GM19452 (cell line): ENCODE data around the gene GNAS-AS1.

Experiments
- ATAC-seq: cut with Tn5 transposase; IDR thresholded peaks from one replicate; pipeline ENCODE4 v1.9.1; 2021; ENCODE audit not compliant: unreplicated experiment

GNAS-AS1 gene

DNA sequence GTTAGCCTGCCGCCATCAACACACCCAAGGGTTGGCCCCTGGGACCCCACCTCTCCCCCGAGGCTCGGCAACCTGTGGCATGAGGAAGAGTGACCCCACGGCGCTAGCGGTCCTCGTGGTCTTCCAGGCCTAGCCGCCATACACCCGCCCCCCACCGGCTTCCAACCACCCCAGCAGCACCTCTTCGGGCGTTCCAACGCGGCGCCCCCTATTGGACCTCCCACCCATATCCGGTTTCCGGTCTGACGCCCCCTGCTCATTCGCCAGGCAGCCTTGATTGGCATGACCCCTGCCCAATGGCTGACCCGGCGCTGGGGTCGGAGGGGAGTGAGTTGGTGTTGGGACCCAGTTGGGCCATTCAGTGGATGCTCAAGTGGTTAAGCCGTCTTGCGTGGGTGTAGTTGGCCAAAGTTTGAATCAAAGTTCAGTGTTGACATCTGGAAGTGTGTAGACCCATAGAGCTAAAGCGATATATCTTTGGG lies at the start of gene GNAS-AS1:
TSS of gene GNAS-AS1 (minus strand) at position 210 of the 482 bp plus-strand sequence.
- peak; percentile 80 for ATAC-seq

DNA sequence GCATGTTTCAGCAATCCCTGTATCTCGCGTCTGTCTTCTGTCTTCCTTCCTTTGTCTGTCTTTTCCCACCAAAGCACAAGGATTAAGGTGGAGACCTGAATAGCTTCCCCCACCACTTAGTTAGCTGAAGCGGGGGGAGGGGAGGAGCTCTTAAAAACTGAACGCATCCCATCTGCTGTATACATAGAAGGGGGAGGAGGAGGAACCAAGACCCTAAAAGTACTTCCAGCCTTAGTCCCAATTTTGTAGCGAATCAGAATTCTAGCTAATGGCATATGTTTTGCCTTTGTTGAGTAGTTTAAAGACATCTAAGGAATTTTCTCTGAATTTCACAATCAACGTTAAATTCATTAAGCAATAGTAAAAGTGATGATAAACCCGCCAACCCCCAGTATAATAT lies 49.7 kb upstream of the GNAS-AS1 start:
- ATAC-seq: no peak

DNA sequence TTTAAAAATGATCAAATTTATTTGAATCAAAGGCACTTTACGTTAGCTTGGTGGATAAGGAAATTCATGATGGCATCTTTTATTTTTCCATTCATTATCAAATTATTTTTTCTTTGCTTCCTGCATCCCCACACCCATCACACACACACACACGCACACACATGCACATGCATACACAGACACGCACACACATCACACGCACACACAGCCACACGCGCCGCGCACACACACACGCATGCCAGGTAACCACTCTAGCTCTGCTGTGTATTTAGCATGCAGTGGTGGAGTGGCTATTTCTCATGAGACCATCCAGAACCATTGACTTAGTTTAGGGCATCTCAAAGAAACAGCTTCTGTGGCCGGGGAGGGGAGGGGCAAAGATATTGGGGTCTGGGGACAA lies 48.8 kb upstream of the GNAS-AS1 start:
- ATAC-seq: no peak

DNA sequence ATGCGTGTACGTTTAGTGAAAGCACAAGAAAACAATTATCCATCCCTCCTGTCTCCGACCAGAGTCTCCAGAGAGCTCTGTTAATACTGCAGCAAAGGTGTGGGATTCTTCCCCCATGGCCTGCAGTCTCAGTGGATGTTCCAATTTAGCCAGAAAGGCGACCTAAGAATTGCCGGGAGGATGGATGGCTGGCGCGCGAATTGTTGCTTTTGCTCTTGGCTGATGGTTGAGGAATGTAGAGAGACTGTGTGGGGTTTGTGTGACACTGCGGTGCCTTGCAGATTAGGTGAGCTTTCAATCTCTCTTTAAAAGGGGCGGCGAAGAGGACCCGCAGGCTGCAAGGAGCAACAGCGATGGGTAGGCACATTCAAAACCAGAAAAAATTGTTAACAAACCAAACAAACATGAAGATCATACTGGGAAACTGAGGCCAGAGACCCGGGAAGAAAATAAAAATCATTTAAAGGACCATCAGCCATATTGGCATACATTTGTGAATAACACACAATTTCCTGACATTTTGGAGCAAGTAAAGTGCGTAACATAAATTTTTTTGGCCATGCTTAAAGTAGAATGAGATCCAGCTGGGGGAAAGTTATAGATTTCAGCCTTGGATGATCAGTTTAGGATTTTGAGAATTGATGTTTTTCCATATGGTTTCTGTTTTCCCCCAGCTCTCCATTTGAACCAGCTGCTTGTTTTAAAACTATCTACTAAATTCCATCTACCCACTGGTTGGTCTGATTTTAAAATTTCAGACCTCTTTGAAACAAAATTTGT lies 48.1 kb upstream of the GNAS-AS1 start:
- ATAC-seq: no peak

DNA sequence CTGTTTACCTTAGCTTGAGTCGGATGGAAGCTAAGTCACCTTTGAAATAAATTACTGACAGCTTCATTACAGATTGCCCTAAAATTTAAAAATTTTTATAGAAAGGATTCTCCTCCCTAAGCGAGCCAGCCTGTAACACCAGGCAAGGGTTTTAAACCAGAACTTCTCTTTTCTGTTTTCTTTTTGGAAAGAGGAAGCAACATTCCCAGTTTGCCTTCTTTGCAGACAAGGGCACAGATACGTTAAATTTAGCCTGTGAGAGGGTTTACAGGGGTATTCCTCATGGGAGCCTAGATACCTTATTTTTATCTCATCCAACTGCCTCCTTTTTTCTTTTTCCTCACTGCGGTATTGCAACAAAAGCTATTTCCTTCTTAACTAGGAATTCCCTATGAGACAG lies 46.8 kb upstream of the GNAS-AS1 start:
- ATAC-seq: no peak

DNA sequence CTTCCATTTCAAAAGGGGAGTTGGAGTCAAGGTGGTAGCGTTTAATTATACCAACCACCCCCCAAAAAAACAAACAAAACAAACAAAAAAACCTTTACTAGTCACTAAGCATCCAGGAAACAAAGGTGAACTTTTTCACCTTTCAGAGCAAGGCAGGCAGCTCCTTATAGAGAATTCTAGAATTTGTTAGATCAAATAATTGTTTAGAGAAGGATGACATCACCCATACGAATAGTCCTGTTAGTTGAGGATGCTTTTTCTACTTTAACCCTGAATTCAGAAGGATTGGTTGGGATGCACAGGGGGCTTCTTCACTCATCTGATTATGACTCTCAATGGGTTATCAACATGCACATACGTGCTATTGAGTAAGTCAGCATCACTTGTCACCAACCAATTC lies 46.1 kb upstream of the GNAS-AS1 start:
- no peak for ATAC-seq

DNA sequence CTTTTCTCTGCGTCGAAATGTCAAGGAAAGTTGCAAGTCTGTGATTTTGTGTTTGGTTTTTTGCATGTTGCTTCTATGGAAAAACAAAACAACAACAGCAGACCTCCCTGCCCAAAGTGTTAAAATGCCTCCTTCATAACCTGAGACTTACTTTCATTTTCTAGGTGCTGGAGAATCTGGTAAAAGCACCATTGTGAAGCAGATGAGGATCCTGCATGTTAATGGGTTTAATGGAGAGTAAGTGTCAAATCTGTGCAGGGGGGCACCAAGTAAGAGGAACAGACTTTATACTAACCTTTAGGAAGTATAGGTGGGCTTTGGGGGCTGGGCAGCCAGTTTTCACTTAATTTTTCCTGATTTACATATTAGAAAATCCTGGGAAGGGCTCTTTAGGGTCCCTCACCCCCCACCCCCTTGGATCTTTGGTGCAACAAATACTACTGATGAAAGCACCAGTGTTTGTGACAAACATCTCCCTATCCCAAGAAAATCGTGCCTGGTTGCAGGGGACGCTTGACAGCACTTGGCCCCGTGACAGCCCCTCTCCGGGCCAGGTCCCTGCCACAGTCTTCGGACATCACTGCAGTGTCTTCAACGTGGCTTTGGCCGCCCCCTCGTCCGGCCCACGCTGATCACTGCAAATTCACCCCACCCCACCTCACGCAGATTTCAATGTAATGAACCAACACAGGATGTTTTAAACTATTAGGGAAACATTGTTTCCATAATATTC lies 44.9 kb upstream of the GNAS-AS1 start:
- no peak for ATAC-seq

DNA sequence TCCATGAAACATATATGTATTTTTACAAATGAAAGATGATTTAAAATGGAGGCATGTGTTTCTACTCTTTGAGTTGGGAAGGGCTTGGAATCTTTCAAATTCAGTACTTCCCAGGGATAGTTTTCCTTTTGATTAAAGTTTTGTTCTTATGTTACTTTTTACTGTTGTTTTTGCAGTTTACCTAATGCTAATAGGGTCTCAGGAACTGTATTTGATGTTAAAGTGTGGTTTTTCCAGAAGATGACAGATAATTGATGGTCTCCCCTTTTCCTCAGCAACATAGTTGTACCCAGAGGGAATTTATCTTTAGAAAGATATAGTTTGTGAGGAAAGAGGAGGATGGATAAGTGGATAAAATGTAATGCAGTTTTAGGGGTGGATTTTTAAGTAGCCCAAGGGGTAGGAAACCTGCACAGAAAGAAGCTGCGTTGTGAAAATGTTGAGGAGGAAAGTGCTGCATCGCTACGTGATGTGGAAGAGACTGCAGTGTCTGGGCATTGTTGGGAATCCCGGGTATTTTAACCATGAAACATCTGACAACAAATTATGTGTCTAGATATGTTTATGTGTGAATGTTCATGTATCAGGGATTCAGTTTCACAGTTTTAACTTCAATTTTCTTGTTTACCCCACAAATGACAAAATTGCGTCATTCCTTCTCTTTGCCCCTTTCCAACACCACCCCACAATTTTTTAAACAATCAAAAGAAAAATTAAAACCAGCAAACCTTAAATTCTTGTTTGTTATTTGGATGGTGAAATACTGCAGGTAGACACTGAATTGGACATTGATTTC lies 44.1 kb upstream of the GNAS-AS1 start:
- no peak for ATAC-seq

DNA sequence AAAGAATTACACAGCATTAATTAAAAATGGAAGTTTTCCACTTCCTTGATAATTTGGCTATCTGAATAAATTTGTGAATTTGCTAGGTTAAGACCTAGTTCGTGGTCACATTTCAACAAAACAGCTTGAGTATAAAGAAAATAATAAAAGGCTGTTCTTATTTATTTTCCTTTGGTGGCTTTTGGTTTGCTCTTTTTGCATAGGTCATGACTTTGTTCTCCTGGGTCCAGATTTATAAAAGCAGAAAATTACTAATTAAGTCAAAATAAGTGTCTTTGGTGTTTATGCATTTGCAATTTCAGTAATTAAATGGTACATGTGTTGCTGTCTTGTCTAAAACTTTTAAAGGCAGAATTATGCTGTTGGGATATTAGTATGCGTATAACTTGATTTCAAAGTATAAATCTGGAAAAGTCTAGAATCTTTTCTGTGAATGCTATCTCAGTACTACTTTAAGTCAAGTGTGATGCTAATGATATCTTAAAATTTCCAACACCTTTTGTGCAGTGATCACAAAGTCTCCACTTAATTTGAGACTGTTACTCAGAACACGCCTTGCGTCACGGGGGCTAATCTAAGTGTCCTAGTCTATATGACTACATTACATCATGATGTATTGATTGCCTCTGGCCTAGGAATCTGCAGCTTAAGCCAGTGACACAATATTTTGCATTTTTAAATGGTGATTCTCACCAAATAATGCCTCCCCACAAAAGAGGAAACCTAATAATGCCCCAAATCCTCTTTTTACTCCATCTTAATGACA lies 42.8 kb upstream of the GNAS-AS1 start:
- no peak for ATAC-seq

DNA sequence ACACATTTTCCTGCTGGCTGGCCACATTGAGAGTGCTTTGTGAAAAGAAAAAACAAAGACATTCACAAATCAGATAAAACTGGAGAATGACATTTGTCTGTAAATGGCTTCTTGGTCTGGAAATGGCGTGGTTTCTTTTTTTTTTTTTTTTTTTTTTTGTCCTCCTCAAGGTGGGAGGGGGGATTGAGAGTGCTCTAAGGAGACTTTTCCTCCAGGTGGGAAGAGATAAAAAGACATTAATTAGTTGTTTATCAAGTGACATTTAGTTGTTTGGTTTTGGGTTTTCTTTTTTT lies 42.2 kb upstream of the GNAS-AS1 start:
- ATAC-seq: no peak

DNA sequence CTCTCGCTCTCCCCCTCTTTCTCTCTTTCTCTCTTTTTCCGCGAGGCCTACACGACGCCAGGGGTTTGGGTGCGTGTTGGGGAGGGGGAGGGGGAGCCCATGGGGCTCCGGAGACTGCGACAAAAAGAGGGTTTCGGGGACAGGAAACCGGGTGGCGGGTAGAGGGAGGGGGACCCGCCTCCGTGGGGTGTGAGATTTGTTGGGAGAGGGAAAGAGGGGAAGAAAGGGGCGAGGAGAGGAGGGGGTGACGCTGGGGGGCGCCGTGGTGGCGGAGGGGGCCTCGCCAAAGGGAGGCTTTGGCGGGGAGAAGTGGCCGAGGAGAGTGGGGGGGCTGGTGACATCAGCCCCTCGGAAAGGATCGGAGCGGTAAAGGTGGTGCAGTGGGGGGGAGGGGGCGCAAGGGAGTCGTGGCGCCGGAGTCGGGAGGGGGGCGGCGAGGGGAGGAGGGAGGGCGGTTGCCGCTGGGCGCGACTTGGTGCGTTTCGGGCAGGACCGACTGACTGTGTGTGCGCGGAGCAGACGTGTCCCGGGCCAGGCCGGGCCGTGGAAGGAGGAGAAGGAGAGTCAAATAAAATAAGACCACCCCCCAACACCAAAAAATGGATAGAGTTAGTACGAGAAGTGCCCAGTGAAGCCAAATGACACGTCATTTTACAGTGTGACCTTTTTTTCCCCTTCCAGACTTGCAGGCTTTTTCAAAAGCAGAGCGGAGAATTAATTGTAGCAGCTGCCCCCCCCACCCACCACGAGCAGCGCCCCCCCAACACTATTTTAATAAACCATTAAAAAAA lies 41.6 kb upstream of the GNAS-AS1 start:
- ATAC-seq: no peak

DNA sequence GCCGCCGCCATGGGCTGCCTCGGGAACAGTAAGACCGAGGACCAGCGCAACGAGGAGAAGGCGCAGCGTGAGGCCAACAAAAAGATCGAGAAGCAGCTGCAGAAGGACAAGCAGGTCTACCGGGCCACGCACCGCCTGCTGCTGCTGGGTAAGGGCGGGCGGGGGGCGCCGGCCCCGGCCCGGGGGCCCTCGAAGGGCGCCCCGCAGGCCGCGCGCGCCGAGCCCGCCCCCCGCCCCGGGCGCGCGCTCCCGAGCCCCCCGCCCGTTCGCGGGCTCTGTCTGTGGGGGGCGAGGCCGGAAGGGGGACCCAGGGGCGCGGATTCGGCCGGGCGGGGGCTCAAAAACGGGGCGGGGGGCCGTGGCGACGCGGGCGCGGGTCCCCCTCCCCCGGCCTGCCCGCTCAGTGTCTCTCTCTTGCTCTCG lies 41.0 kb upstream of the GNAS-AS1 start:
- ATAC-seq: no peak

DNA sequence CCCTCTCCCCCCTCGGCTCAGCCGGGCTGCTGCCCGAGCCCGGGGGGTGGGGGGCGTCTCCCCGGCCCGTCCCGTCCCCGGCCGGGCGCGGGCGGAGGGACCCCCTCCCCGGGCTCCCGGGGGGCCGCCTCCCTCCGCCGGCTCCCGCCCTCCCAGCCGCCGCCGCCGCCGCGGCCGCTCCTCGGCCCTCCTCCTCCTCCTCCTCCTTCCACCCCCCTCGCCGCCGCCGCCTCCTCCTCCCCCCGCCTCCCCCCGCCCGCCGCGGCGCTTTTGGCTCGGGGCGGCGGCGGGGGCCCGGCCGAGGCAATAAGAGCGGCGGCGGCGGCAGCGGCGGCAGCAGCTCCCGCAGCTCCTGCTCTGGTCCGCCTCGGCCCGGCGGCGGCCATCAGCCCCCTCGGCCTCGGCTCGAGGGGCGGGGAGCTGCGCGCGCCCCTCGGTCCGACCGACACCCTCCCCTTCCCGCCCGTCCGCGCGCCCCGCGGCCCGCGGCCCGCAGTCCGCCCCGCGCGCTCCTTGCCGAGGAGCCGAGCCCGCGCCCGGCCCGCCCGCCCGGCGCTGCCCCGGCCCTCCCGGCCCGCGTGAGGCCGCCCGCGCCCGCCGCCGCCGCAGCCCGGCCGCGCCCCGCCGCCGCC lies 40.5 kb upstream of the GNAS-AS1 start:
- peak; percentile 29 for ATAC-seq

DNA sequence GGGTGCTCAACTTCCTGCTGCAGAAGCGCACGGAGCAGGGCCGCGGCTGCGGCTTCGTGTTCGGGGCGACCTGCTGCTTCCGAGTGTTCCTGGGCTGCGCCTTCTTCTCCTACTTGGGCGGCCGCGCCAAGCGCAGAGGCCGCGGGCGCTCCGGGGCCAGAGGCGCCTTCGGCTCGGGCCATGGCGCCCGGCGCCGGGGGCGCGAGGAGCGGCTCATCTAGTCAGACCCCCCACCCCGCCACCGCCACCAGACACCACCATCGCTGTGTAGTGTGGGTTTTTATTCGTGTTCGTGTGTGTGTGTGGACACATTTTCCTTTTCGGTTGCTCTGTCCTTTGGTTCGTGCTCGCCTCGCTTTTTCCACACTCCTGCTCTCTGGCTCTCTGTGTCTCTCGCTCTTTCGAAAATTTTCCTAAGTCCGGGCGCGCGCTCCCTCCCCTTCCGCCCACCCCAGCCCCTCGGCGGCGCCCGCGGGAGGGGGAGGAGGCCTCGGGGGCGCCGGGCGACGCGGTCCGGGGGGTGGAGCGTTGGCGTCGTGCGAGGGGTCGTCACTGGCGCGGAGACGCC lies 39.9 kb upstream of the GNAS-AS1 start:
- peak; percentile 20 for ATAC-seq

DNA sequence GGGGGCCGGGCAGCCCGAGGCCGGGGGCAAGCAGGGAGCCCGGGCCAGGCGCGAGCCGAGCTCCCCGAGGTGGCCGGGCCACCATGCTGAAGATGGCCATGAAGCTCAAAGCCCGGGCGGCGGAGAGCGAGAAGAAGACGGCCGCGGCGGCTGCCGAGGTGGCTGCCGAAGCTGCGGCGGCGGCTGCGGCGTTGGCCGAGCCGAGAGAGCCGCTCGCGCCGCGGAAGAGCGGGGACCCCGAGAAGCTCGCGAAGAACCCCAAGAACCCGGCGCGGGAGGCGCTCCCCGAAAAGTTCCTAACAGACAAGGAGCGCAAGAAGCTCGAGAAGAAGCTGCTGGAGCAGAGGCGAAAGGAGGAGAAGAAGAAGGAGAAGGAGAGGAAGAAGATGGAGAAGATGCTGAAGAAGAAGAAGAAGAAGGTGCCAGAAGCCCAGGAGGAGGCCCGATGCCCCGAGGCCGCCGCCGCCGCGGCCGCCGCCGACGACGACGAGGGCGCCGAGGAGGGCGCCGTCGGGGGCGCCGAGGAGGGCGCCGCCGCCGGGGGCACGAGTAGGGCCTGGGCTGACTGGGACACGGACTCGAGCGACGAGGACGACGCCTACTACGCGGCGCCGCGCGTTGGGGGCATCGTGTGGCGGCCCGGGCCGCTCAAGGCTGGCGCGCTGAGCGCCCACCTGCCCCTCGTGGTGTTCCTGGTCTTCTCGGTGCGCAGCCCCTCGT lies 39.3 kb upstream of the GNAS-AS1 start:
- peak; percentile 2 for ATAC-seq

DNA sequence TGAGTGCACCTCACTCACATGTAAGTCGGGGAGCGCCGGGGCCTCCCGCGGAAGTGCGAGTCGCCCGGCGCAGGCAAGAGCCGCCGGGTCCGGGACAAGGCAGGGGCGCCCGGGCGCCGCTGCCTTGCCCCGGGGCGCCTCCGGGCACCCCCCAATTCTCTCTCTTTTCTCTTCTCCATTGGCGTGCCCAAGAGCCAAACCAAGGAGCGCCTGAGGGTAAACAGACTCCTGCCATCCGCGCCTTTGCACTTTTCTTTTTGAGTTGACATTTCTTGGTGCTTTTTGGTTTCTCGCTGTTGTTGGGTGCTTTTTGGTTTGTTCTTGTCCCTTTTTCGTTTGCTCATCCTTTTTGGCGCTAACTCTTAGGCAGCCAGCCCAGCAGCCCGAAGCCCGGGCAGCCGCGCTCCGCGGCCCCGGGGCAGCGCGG lies 38.6 kb upstream of the GNAS-AS1 start:
- no peak for ATAC-seq

DNA sequence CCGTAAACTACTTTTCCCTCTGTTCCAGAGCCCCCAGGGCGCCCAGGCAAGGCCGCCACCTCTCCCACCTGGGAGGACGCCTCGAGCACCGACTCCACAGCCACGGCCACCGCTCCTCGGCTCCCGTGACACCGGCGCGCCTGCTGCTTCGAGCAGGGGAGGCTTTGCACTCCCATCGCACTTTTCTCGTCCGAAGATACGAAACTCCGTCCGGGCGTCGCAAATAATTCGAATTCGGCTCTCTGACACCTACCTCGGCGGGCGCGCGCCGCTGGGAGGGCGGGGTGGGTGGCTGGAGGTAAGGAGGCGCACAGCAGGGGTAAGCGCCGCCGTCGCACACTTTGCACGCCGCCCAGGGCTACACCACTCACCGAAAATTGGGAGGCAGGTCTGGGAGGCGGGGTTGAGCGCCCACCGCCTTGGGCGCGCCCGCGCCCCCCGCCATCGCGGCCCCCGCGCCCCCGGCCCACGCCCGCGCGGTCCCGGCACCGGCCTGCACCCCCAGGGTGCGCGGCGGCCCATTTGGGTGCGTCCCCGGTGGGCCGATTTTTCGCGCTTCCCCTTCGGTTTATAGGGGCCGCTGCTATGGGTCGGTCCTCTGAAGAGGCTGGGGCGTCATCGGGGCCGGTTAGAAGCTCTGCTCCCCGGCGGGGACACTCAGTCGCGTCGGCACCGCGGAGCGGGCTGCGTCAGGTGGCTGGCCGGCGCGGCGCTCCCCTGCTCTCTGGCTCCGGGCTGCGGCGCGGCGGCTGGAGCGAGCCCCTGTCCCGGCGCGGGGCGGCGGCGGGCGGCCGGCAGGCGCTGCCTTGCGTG lies 38.0 kb upstream of the GNAS-AS1 start:
- peak; percentile 37 for ATAC-seq

DNA sequence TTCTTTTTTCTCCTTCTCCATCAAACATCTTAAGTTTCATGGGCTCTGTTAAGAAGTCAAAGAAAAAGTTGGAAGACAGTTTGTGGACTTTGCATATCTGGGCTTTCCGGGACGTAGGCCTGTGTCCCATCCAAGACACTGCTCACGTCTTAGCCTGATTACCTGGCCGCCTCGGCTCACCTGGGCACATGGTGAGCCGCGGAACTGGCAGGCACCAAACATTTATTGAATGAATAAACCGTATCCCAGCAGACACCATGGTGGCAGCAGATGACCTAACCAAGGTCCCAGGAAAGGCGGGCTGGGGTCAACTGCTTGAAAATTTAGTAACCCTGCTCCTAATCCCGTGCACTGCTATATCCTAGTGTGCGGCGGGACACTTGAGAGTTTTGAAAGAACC lies 37.4 kb upstream of the GNAS-AS1 start:
- ATAC-seq: no peak
